HepG2 (cell line): Measurements from ENCODE around the gene SAMD10. TPM values are rescaled to one million over a fixed set of nuclear protein-coding genes. Genes with fewer than 3 reads are reported as not detected.
A peak's percentile ranks its signal among the peaks of the same experiment; 100 is the strongest.

Experiments used
- ATAC-seq: fragments of 200-7000 bp; cut with Tn5 transposase; 3 replicates; pipeline ENCODE4 v1.9.1; 2020; ENCODE audit warnings: mild to moderate bottlenecking, moderate library complexity
- BruUV-seq: library from RNA; stranded (reverse); fragments of 400-500 nt; replicated peaks from 2 replicates; lab custom pipeline; 2021; lab: Mats Ljungman, UMichigan
- CTCF ChIA-PET: fragments of 300-600 bp; formaldehyde crosslinking; extraction: SDS; loops from one replicate; lab custom pipeline; 2021; ENCODE audit warnings: low total read pairs, inconsistent platforms, low intra/inter-chr PET ratio; lab: Yijun Ruan, JAX
- POLR2A ChIA-PET: fragments of 350-600 bp; sonication (Branson Sonifier 250); formaldehyde crosslinking; loops from one replicate; lab custom pipeline; 2020; ENCODE audit warnings: antibody characterized with exemption, inconsistent platforms; lab: Yijun Ruan, JAX
- DNase-seq: peaks from one replicate; pipeline ENCODE4 v3.0.0-alpha.2; 2015; ENCODE audit warnings: low spot score
- FAIRE-seq: peaks from 3 replicates; lab custom pipeline; 2011; peaks lifted over from hg19 to GRCh38; lab: Jason Lieb, UNC
- H2AFZ ChIP-seq: one replicate; pipeline ENCODE4 v1.6.1; 2011; ENCODE audit warnings: low read length, inconsistent platforms
- H3K27ac ChIP-seq: fragments of 300-600 bp; 3 replicates; pipeline ENCODE4 v1.8.0; 2011; ENCODE audit warnings: mixed run types, mild to moderate bottlenecking, mixed read lengths, low read length, inconsistent platforms; ENCODE audit not compliant: insufficient read depth; ENCODE audit errors: extremely low read length
- H3K27me3 ChIP-seq, 2 experiments: fragments of 200-600 bp in 1 of 2; 2 replicates in 1 of 2; 3 replicates in 1 of 2; pipeline versions ENCODE4 v1.6.0 to v1.8.0; 2011; ENCODE audit warnings: low read length in 2 of 2, mild to moderate bottlenecking in 2 of 2, moderate library complexity in 2 of 2, inconsistent platforms in 1 of 2; ENCODE audit not compliant: insufficient read depth in 2 of 2, control insufficient read depth in 1 of 2
- H3K36me3 ChIP-seq, 2 experiments: fragments of 200-600 bp in 1 of 2; replicated peaks in 1 of 2; 2 replicates in 1 of 2; 3 replicates in 1 of 2; pipeline versions ENCODE4 v1.5.1 to v1.8.0; 2011; ENCODE audit warnings: low read length in 2 of 2, inconsistent platforms in 1 of 2; ENCODE audit not compliant: insufficient read depth in 2 of 2, control insufficient read depth in 1 of 2
- H3K4me1 ChIP-seq: 2 replicates; pipeline ENCODE4 v1.5.1; 2012; ENCODE audit warnings: low read length, inconsistent platforms; ENCODE audit not compliant: insufficient read depth
- H3K4me2 ChIP-seq: 2 replicates; pipeline ENCODE4 v1.6.0; 2011; ENCODE audit warnings: low read depth, low read length, inconsistent platforms
- H3K4me3 ChIP-seq, 3 experiments: fragments of 200-600 bp in 1 of 3; sonication (generic), shearing (Covaris generic) in 1 of 3; replicated peaks in 1 of 3; 2 replicates each; pipeline ENCODE4 v1.5.1; 2011 to 2016; ENCODE audit warnings: low read length in 3 of 3, inconsistent platforms in 2 of 3, low read depth in 2 of 3, mild to moderate bottlenecking in 2 of 3, control low read depth in 1 of 3, mixed read lengths in 1 of 3; ENCODE audit not compliant: insufficient read depth in 1 of 3
- H3K79me2 ChIP-seq: one replicate; pipeline ENCODE4 v1.6.1; 2011; ENCODE audit warnings: low read length, inconsistent platforms; ENCODE audit not compliant: insufficient read depth
- H3K9ac ChIP-seq: 2 replicates; pipeline ENCODE4 v1.6.0; 2011; ENCODE audit warnings: mild to moderate bottlenecking, low read depth, low read length, inconsistent platforms; ENCODE audit not compliant: insufficient read depth
- H3K9me3 ChIP-seq: 2 replicates; pipeline ENCODE4 v1.5.1; 2012; ENCODE audit warnings: mild to moderate bottlenecking, low read length
- H4K20me1 ChIP-seq: 2 replicates; pipeline ENCODE4 v1.6.0; 2011; ENCODE audit warnings: inconsistent platforms, mild to moderate bottlenecking, low read length, moderate library complexity; ENCODE audit not compliant: insufficient read depth
- ARNT2 ChIP-seq: sonication (generic); formaldehyde crosslinking; IDR thresholded peaks from 2 replicates; pipeline ENCODE4 v1.8.0; 2022; ENCODE audit warnings: mild to moderate bottlenecking, low read depth, missing genetic modification reagents, moderate library complexity
- ATM ChIP-seq: fragments of 450-650 bp; IDR thresholded peaks from 2 replicates; pipeline ENCODE4 v1.7.1; 2017; ENCODE audit warnings: mild to moderate bottlenecking, borderline replicate concordance
- FOXC1 ChIP-seq: sonication (generic); formaldehyde crosslinking; IDR thresholded peaks from 2 replicates; pipeline ENCODE4 v1.8.0; 2022; ENCODE audit warnings: mild to moderate bottlenecking, missing genetic modification reagents, borderline replicate concordance
- NR3C1 ChIP-seq: sonication (generic); formaldehyde crosslinking; IDR thresholded peaks from 2 replicates; pipeline ENCODE4 v1.4.0; 2020; ENCODE audit warnings: missing genetic modification reagents
- PAF1 ChIP-seq: IDR thresholded peaks from 2 replicates; pipeline ENCODE4 v1.6.1; 2016; ENCODE audit warnings: missing genetic modification reagents, missing compliant biosample characterization
- SMYD3 ChIP-seq: sonication (generic); formaldehyde crosslinking; IDR thresholded peaks from 2 replicates; pipeline ENCODE4 v1.8.1; 2023; ENCODE audit warnings: mild to moderate bottlenecking, missing genetic modification reagents
- ZFP37 ChIP-seq: sonication (generic); formaldehyde crosslinking; IDR thresholded peaks from 2 replicates; pipeline ENCODE4 v1.4.0; 2020; ENCODE audit warnings: missing genetic modification reagents, borderline replicate concordance
- ZMAT3 ChIP-seq: sonication (generic); formaldehyde crosslinking; conservative IDR thresholded peaks from 2 replicates; pipeline ENCODE4 v1.7.0; 2021; ENCODE audit warnings: missing genetic modification reagents
- ZNF430 ChIP-seq: sonication (generic); formaldehyde crosslinking; IDR thresholded peaks from 2 replicates; pipeline ENCODE4 v1.9.0; 2021; ENCODE audit warnings: mild to moderate bottlenecking, missing genetic modification reagents
- ZNF589 ChIP-seq: sonication (generic); formaldehyde crosslinking; conservative IDR thresholded peaks from 2 replicates; pipeline ENCODE4 v1.8.0; 2022; ENCODE audit warnings: mild to moderate bottlenecking, moderate library complexity, missing genetic modification reagents
- ZNF841 ChIP-seq: sonication (generic); formaldehyde crosslinking; IDR thresholded peaks from 2 replicates; pipeline ENCODE4 v1.8.1; 2023; ENCODE audit warnings: missing genetic modification reagents, borderline replicate concordance
- ZSCAN31 ChIP-seq: sonication (generic); formaldehyde crosslinking; IDR thresholded peaks from 2 replicates; pipeline ENCODE4 v1.5.0; 2020; ENCODE audit warnings: low read depth, mild to moderate bottlenecking, missing genetic modification reagents
- WGBS: methylation state at CpG from one replicate; pipeline ENCODE4 v1.1.6; 2017; ENCODE audit warnings: low lambda C conversion rate; 5-methylcytosine and 5-hydroxymethylcytosine counted together
- in situ Hi-C: cut with HindIII; loops from 2 replicates; pipeline ENCODE4 v1.10.0; 2017; ENCODE audit warnings: low pct_unique_long_range_greater_than_20kb; ENCODE audit not compliant: extremely low pct_ligation_motif_present
- intact Hi-C: fragments of 100-400 bp; cut with micrococcal nuclease; formaldehyde crosslinking; loops from one replicate; pipeline ENCODE4 v1.10.0; 2022; ENCODE audit not compliant: unreplicated experiment
- polyA plus RNA-seq, 8 experiments: library from polyadenylated mRNA; depleted of rRNA in 3 of 8; stranded (reverse) in 7 of 8; unstranded in 1 of 8; fragments of >200 nt; fragmentation: Illumina TruSeq in 4 of 8; extraction: Trizol in 4 of 8; gene quantifications; 2 replicates each; pipeline versions ENCODE4 v1.2.1 to v1.2.3, GENCODE V29; 2011 to 2016; ENCODE audit warnings: low read depth in 4 of 8, missing spikeins in 1 of 8, mixed read lengths in 1 of 8; ENCODE audit not compliant: insufficient read depth in 1 of 8
- total RNA-seq, 5 experiments: library from RNA; depleted of rRNA; stranded (reverse); fragments of >200 nt; fragmentation: Illumina TruSeq; extraction: Trizol; gene quantifications; 2 replicates each; pipeline ENCODE4 v1.2.3, GENCODE V29; 2016; ENCODE audit warnings: low read depth in 1 of 5
- TF ChIP-seq, protein P1 (sequence below): sonication (generic); formaldehyde crosslinking; IDR thresholded peaks from 2 replicates; pipeline ENCODE4 v1.4.0; 2020; ENCODE audit warnings: missing genetic modification reagents
- TF ChIP-seq, protein P2 (sequence below): sonication (generic); formaldehyde crosslinking; IDR thresholded peaks from 2 replicates; pipeline ENCODE4 v1.4.0; 2020; ENCODE audit warnings: missing genetic modification reagents, borderline replicate concordance

SAMD10 gene
- total and polyA plus RNA-seq, 2 of the 13 experiments (the other 11 are each of a cell fraction or from before 2014, with no cell fraction given) = 6.1 to 11.0 TPM

DNA sequence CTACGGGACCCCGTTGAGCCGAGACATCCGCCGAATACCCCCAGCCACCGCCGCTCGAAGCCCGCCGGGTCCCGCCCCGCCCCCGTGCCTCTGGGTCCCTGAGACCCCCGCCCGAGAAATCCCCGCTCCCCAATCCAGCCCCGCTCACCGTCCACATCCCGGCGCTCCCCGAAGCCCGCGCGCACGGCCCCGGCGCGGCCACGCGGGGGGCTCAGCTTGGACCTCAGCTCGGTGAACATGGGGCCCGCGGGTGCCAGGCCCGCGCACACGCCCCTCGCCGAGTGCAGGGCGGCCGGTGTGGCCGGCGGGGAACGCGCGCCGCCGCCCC lies 249 bp downstream of the SAMD10 start (continued):
- TF ChIP-seq ZNF430 (CRISPR knock-in tag) = no peak
- 0 out of 2 replicates have a peak, but pooled peaks have one; percentile 20 for TF ChIP-seq ZNF589 (CRISPR knock-in tag)
- TF ChIP-seq ZMAT3 (CRISPR knock-in tag) = peak; percentile 17; the same call in 1 of the 2 replicates
- TF ChIP-seq, all 625 proteins: peak for 22

DNA sequence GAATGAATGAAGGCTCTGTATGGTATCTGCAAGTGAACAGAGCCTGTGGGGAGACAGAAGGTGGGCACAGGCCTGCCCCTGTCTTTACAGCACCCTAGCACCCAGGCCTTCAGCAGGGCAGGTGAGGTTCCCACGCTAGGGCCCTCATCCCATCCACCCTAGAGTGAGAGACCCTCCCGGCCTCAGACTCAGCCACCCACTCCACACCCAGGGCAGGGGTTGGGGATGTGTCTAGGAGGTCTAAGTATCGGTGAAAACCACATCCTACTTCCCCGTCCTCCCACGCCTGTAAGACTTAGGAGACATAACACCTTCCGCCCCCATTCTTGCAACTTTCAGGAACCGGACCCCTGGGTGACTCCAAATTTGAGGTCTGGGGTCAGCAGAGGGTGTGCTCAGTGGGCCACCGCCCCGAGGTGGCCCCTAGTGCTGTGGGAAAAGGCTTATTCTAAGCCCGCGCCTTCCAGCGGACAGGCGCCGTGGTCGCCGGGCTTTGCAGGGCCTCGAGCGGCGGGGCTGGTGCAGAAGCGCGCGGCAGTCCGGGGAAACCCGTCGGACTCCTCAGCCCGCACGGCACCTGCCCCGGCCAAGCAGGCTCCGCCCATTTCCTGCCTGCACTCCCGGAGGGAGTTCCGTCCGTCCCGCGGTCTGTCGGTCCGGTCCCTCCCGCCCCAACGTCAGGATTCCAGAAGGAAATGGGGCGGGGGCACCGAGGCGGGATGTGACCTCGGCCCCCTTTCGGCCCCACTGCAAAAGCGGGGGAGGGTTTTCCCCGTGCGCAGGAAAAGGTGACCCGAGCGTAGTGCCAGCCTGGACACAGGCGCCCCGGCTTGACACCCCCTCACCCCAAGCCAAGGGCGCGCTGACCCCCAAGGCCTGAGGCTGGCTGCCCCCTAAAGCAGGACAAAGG lies 868 bp downstream of the SAMD10 start:
- Histone ChIP-seq H3K36me3 (peaks cover 5 to 12% of the 10 kb centered on the region in 2 experiments; a peak in 4 of 5 replicates), H3K4me2 (peak overlapping the region; percentile 99), H3K79me2 (peaks cover 22% of the 10 kb centered on the region), H3K27me3 (no peaks in the 10 kb centered on the region; a peak in 1 of 5 replicates), H3K9ac (peak overlapping the region; percentile 71), H3K27ac (peak overlapping the region; percentile 62), H4K20me1 (peaks cover 3% of the 10 kb centered on the region; the same call in 1 of the 2 replicates), H3K4me1 (peaks cover 43% of the 10 kb centered on the region), H3K4me3 (peak overlapping the region; percentile 82 to 99 (median 95)), H2AFZ (no peak overlapping the region), H3K9me3 (no peaks in the 10 kb centered on the region)
- BruUV-seq = no TSS peak
- FAIRE-seq (peak; percentile 72), DNase-seq (peak; percentile 79), ATAC-seq (peak; percentile 49)
- POLR2A ChIA-PET = interaction anchor here (0.8 to 4.7 kb wide), 23 partner anchors 10 to 441 kb away, joined by 3 to 75 read pairs (median 11); partner anchors contain the start of genes ARFRP1, C20orf204, GMEB2 and LIME1
- in situ Hi-C loops (loop anchor here (5.0 kb wide), 1 partner anchor 79 kb away; no protein-coding TSS in a partner anchor), intact Hi-C loops (no loop called here)
- CTCF ChIA-PET = interaction anchor here (1.3 to 3.2 kb wide), 2 partner anchors 69 to 79 kb away, joined by 5 to 33 read pairs; no protein-coding TSS in a partner anchor
- WGBS = 7% methylated on average over 41 of the region's 52 CpGs
- peak; percentile 93 for TF ChIP-seq ZFP37
- no peak for TF ChIP-seq SMYD3 (CRISPR knock-in tag)
- TF ChIP-seq ZNF841 (CRISPR knock-in tag) = no peak
- no peak for TF ChIP-seq ATM
- TF ChIP-seq, protein P1, sequence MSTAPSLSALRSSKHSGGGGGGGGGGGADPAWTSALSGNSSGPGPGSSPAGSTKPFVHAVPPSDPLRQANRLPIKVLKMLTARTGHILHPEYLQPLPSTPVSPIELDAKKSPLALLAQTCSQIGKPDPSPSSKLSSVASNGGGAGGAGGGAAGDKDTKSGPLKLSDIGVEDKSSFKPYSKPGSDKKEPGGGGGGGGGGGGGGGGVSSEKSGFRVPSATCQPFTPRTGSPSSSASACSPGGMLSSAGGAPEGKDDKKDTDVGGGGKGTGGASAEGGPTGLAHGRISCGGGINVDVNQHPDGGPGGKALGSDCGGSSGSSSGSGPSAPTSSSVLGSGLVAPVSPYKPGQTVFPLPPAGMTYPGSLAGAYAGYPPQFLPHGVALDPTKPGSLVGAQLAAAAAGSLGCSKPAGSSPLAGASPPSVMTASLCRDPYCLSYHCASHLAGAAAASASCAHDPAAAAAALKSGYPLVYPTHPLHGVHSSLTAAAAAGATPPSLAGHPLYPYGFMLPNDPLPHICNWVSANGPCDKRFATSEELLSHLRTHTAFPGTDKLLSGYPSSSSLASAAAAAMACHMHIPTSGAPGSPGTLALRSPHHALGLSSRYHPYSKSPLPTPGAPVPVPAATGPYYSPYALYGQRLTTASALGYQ (CRISPR knock-in tag) = peak; percentile 70; the same call in 1 of the 2 replicates
- TF ChIP-seq NR3C1 = no peak
- no peak for TF ChIP-seq PAF1 (CRISPR knock-in tag)
- 0 out of 2 replicates have a peak, but pooled peaks have one; percentile 83 for TF ChIP-seq ZSCAN31 (CRISPR knock-in tag)
- TF ChIP-seq, protein P2, sequence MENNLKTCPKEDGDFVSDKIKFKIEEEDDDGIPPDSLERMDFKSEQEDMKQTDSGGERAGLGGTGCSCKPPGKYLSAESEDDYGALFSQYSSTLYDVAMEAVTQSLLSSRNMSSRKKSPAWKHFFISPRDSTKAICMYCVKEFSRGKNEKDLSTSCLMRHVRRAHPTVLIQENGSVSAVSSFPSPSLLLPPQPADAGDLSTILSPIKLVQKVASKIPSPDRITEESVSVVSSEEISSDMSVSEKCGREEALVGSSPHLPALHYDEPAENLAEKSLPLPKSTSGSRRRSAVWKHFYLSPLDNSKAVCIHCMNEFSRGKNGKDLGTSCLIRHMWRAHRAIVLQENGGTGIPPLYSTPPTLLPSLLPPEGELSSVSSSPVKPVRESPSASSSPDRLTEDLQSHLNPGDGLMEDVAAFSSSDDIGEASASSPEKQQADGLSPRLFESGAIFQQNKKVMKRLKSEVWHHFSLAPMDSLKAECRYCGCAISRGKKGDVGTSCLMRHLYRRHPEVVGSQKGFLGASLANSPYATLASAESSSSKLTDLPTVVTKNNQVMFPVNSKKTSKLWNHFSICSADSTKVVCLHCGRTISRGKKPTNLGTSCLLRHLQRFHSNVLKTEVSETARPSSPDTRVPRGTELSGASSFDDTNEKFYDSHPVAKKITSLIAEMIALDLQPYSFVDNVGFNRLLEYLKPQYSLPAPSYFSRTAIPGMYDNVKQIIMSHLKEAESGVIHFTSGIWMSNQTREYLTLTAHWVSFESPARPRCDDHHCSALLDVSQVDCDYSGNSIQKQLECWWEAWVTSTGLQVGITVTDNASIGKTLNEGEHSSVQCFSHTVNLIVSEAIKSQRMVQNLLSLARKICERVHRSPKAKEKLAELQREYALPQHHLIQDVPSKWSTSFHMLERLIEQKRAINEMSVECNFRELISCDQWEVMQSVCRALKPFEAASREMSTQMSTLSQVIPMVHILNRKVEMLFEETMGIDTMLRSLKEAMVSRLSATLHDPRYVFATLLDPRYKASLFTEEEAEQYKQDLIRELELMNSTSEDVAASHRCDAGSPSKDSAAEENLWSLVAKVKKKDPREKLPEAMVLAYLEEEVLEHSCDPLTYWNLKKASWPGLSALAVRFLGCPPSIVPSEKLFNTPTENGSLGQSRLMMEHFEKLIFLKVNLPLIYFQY (CRISPR knock-in tag) = peak; percentile 85
- no peak; the same call in 1 of the 2 replicates for TF ChIP-seq FOXC1 (CRISPR knock-in tag)
- peak; percentile 91 for TF ChIP-seq ARNT2 (CRISPR knock-in tag)
